Measurements from ENCODE around the gene CIPC.

Gene CIPC, protein sequence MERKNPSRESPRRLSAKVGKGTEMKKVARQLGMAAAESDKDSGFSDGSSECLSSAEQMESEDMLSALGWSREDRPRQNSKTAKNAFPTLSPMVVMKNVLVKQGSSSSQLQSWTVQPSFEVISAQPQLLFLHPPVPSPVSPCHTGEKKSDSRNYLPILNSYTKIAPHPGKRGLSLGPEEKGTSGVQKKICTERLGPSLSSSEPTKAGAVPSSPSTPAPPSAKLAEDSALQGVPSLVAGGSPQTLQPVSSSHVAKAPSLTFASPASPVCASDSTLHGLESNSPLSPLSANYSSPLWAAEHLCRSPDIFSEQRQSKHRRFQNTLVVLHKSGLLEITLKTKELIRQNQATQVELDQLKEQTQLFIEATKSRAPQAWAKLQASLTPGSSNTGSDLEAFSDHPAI

DNA sequence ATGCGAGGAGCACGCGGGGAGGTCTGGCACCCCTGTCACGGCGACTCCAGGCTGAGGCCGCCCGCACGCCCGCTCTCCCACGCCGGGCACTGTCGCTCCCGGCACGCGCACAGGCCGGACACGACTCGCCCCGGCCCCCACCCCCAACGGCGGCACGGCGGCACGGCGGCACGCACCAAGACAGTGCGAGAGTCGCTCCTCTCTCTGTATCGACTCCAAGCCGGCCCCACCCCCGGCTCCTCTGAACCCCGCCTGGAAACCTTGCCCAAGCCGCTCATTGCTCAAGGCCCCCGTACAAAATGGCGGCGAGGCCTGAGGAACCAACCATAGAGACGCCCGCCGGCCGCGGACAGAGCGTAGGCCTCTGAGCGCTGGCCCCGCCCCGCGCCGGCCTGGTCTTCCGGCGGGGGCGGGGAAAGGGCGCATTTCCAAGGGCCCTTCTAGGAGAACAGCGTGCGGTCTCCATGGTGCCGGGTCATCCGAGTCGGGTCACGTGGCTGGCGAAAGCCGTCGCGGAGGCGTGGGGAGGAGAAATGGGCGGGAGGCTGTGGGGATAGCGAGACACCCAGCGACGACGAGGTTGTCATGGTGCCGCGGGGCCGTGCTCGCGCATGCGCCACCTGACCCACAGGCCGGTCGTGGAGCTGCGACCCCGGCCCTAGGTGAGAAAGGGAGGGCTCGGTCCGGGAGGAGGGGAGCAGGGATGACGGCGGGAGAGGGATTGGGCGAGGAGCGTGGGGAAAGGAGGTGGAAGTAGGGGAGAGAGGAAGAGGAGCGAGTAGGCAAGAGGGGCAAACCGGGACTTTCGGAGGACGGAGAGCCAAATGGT is at the start of gene CIPC:
CIPC (plus strand) TSS at position 559 of the 829 bp plus-strand sequence. CDS start 7,451 bp downstream, outside the sequence.
- peak; percentile 99 for DNase-seq (ENCODE audit: extremely low read depth, insufficient read length)
- no peaks in the 10 kb centered on the region for H3K27me3 ChIP-seq (replicated peaks; ENCODE audit: control insufficient read depth, insufficient read depth, low read length)
- TF ChIP-seq, protein P1, sequence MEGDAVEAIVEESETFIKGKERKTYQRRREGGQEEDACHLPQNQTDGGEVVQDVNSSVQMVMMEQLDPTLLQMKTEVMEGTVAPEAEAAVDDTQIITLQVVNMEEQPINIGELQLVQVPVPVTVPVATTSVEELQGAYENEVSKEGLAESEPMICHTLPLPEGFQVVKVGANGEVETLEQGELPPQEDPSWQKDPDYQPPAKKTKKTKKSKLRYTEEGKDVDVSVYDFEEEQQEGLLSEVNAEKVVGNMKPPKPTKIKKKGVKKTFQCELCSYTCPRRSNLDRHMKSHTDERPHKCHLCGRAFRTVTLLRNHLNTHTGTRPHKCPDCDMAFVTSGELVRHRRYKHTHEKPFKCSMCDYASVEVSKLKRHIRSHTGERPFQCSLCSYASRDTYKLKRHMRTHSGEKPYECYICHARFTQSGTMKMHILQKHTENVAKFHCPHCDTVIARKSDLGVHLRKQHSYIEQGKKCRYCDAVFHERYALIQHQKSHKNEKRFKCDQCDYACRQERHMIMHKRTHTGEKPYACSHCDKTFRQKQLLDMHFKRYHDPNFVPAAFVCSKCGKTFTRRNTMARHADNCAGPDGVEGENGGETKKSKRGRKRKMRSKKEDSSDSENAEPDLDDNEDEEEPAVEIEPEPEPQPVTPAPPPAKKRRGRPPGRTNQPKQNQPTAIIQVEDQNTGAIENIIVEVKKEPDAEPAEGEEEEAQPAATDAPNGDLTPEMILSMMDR (IDR thresholded peaks at IDR 0.05; ENCODE audit: insufficient read depth, low read length, poor library complexity, severe bottlenecking) = no peak
- H3K36me3 ChIP-seq (ENCODE audit: control insufficient read depth, insufficient read depth, low read length) = no peaks in the 10 kb centered on the region; the same call in 1 of the 2 replicates
- H3K4me3 ChIP-seq (replicated peaks; ENCODE audit: low read depth, low read length) = peak within 1 kb of the TSS; percentile 97

DNA sequence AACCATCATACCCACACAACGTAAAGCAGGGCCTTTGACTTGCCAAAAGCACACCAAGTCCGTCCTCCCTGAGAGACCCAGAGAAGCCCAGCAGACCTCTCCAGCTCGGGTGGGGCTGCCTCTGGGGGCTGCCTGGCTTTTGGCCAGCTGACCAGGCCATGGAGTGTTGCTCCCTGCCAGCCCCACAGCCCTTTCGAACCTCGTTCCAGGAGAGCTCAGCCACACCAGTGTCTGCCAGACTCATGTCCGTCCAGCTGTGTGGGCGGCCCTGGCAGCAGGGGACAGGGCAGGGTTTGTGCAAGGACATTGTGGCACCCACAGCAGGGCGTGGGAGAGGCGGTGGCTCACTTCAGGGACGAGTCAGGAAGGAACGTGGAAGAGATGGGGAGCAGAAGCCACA is 46.9 kb upstream of the CIPC start:
- DNase-seq (ENCODE audit: extremely low read depth, insufficient read length) = no peak
- TF ChIP-seq, protein P1 (IDR thresholded peaks at IDR 0.05; ENCODE audit: insufficient read depth, low read length, poor library complexity, severe bottlenecking) = no peak
- no peaks in the 10 kb centered on the region for H3K27me3 ChIP-seq (replicated peaks; ENCODE audit: control insufficient read depth, insufficient read depth, low read length)
- H3K4me3 ChIP-seq (replicated peaks; ENCODE audit: low read depth, low read length) = no peak overlapping the region
- H3K36me3 ChIP-seq (ENCODE audit: control insufficient read depth, insufficient read depth, low read length) = no peaks in the 10 kb centered on the region

DNA sequence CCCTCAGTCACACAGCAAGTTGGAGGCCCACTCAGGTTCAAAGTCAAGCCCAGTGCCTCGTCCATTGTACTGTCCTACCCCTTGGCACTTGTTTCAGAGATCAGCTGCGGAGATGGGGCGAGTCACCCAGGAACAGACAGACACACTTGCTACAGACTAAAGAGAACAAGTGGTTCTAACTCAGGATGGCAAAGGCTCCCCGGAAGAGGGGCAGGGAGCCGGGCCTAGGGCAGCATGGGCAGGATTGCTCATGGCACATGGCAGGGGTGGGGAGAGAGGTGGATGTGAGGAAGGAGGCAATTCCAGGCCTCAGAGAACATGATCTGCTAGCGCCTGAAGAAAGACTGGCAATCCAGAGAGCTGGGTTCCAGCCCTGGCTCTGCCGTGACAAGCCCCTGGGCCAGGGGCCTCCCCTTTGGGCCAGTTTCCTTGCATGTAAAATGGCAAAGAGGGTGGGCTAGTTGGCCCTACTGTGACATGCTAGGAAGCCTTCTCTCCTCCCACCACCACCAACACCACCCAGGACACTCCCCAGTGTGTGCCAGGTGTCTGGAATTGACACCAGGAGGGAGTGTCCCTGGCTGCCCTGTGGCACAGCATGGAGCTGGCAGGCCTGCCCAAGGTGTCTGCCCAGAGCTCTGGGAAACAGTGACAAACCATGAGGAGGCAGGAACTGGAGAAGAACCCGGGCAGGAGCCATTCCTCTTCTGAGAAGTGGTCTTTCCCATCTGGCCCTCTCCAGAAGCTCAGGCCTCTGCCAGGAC is 45.6 kb upstream of the CIPC start:
- Histone ChIP-seq H3K27me3 (replicated peaks; ENCODE audit: control insufficient read depth, insufficient read depth, low read length) (no peaks in the 10 kb centered on the region), H3K36me3 (ENCODE audit: control insufficient read depth, insufficient read depth, low read length) (no peaks in the 10 kb centered on the region), H3K4me3 (replicated peaks; ENCODE audit: low read depth, low read length) (no peak overlapping the region)
- TF ChIP-seq, protein P1 (IDR thresholded peaks at IDR 0.05; ENCODE audit: insufficient read depth, low read length, poor library complexity, severe bottlenecking) = no peak
- DNase-seq (ENCODE audit: extremely low read depth, insufficient read length) = no peak

DNA sequence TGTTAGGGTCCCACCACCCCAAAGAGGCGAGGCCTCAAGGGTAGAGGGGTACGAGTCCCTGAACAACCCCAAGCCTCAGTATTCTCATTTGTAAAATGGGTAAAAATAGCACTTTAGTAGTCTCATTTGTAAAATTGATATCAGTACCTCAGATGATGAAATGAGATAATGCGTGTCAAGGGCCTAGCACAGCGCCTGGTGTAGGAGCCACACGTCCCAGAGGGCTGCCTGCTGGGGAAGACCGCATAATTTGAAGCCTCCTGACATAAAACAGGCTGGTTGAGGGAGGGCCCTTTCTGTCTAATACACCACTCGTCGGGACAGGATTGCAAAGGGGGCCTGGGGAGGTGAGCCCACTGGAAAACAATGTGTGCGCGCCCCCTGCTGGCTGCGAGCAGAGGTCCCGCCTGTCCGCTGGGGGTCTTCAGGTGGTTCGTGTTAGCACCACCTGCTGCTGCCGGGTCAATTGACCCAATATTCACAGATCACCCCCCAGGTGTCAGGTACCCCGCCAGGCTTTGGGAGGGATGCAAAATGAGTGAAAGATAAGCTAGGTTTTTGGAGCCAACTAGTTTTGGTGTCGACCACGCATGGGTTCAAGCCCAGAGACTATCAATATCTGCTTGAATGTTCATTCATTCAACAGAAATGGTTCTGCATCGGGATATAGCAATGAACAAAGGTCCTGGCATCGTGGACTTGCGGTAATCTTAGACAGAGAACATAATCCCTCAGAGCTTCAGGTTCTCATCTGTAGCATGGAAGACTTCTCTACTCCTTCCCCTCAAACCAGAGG is 44.8 kb upstream of the CIPC start:
- Histone ChIP-seq H3K27me3 (replicated peaks; ENCODE audit: control insufficient read depth, insufficient read depth, low read length) (no peaks in the 10 kb centered on the region), H3K4me3 (replicated peaks; ENCODE audit: low read depth, low read length) (no peak overlapping the region), H3K36me3 (ENCODE audit: control insufficient read depth, insufficient read depth, low read length) (no peaks in the 10 kb centered on the region)
- TF ChIP-seq, protein P1 (IDR thresholded peaks at IDR 0.05; ENCODE audit: insufficient read depth, low read length, poor library complexity, severe bottlenecking) = peak; percentile 88
- peak; percentile 82 for DNase-seq (ENCODE audit: extremely low read depth, insufficient read length)

DNA sequence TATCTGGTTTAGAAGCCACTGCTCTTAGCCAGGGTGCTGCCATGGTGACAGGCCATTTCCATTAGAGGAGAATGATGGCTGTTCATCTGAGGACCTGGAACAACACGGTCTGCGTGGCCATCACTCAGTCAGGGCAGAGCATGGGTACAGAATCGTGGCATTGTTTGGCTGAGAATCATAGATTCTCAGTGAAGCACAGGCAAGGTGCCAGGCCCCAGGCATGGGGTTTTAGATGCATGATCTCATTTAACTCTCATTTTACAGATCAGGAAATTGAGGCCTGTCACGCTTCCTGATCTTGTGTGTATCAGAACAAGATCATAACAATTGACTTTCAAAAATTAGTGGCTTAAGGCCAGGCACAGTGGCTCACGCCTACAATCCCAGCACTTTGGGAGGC is 42.8 kb upstream of the CIPC start:
- Histone ChIP-seq H3K27me3 (replicated peaks; ENCODE audit: control insufficient read depth, insufficient read depth, low read length) (no peaks in the 10 kb centered on the region), H3K4me3 (replicated peaks; ENCODE audit: low read depth, low read length) (no peak overlapping the region), H3K36me3 (ENCODE audit: control insufficient read depth, insufficient read depth, low read length) (no peaks in the 10 kb centered on the region)
- no peak for DNase-seq (ENCODE audit: extremely low read depth, insufficient read length)
- TF ChIP-seq, protein P1 (IDR thresholded peaks at IDR 0.05; ENCODE audit: insufficient read depth, low read length, poor library complexity, severe bottlenecking) = no peak
